HG03571 (cell line): ENCODE results near the gene MCHR1.
"Not testable (repeated sequence)": the region's sequence is repeated elsewhere in the genome, so short reads cannot be mapped to it uniquely, and the experiment has no call there.

ENCODE experiments used
- ATAC-seq: cut with Tn5 transposase; IDR thresholded peaks from one replicate; pipeline ENCODE4 v1.9.1; 2021; ENCODE audit not compliant: unreplicated experiment

The MCHR1 gene

GRCh38 chr22:40684728-40685127 is 5.4 kb downstream of the MCHR1 start:
- no peak for ATAC-seq

DNA sequence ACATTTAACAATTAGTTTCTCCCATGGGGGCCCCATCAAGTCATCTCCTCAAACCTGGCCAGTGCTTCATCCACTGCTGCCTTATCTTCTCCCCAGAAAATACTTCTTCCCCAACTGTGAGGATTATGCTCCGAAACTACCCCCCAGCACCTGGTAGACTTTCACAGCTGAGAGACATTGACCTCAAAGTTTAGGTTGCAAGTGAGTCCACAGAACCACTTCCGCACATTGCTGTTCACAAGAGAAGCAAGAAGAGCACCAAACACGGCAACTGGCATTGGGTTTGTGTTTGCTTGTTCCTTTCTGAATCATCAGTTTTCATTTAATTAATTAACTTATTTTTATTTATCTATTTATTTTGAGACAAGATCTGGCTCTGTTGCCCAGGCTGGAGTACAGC is 6.1 kb downstream of the MCHR1 start:
- no peak for ATAC-seq

DNA sequence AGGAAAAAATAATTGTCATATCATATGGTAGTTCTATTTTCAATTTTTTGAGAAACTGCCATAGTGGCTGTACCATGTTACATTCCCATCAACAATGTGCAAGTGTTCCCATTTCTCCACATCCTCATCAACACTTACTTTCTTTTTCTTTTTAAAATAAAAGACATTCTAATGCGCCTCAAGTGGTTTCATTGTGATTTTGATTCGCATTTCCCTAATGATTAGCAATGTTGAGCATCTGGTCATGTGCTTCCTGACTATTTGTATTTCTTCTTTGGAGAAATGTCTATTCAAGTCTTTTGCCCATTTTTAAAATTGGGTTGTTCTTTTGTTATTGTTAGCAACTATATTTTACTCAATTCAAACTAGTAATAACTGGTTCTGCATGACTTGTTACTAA is 8.4 kb downstream of the MCHR1 start:
- ATAC-seq, result no peak

DNA sequence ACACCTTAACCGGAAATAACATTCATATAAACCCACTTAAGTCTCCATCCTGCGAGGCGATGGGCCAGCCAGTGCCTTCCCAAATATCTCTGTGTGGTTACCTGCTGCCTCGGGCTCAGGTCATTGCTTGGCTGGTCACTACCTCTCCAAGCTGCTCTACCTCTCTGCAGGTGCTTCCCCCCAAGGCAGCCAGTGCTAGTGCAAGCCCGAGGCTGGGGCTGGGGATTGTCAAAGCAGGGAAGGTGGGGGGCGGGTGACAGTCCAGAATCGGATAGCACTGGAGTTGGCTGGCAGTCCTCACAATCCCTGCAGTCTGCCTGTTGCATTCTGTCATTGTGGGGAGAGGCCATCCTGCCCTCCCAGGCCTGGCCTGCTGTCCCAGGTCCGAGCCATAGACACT is 11.1 kb downstream of the MCHR1 start:
- ATAC-seq, result no peak

DNA sequence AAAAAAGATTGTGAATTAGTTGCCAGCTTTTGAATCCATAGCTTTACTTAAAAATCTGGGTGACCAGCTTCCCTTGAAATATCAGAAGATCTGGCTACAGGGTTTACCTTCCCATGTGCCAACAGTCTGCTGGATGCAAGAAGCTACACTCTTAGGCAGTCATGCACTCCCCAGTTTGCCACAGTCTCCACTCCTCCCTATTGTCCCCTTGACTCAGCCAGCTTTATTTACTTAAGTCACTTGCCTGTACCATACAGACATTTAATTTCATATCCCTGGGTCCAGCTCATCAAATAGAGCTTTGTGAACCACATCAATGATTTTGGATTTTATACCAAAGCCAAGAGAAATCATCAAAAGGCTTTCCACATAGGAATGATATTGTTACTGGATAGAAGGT is 12.2 kb downstream of the MCHR1 start:
- ATAC-seq, result no peak

- ATAC-seq, result no peak
Measured at GRCh38 chr22:40694411-40694810, 15.1 kb downstream of the MCHR1 start.

- ATAC-seq, result no peak
Measured at GRCh38 chr22:40701274-40701673, 22.0 kb downstream of the MCHR1 start.

DNA sequence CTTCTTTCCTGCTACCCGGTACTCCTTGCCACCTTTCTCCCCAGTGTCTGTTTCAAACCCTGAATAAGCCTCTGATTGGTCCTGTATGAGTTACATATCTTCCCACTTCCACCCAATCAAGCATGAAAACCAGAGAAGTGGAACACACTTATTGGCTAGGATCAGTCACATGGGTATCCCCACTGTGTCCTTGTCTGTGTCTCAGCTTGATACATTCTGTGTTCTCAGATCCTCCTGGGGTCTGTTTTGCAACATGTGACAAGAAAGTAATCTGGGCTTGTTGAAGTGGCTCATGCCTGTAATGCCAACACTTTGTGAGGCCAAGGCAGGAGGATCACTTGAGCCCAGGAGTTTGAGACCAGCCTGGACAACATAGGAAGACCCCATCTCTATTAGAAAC is 23.9 kb downstream of the MCHR1 start:
- no peak for ATAC-seq

GRCh38 chr22:40703736-40704135 is 24.5 kb downstream of the MCHR1 start:
- ATAC-seq, result no peak

- no peak for ATAC-seq
Measured at GRCh38 chr22:40705918-40706682, 26.8 kb downstream of the MCHR1 start.

DNA sequence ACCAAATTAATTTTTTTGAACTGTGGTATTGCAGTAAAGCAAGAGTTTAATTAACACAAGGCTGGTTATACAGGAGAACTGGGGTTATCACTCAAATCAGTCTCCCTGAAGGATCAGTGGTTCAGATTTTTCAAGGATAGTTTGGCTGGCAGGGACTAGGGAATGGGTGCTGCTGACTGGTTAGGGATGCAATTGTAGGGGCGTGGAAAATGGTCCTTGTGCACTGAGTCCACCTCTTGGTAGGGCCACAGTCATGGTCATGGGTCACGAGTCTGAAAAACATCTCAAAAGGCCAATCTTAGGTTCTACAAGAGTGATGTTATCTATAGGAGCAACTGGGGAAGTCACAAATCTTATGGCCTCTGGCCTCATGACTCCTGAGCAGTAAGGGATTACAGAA is 27.9 kb downstream of the MCHR1 start:
- ATAC-seq, result no peak

DNA sequence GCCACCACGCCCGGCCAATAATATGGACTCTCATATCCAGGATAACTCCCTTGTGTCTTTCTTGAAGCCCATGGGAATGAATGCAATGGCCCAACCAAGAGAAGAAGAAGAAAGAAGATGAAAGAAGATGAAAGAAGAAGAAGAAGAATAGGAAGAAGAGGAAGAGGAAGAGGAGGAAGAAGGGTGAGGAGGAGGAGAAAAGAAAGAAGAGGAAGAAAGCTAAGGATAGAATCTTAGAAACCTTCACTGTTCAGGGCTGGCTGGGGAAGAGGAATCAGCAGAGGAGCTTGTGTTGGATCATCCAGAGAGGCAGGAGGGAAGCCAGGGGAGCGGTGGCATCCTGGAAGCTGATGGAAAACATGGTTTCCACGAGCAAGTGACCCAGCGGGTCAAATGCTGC is 28.9 kb downstream of the MCHR1 start:
- ATAC-seq, result no peak

DNA sequence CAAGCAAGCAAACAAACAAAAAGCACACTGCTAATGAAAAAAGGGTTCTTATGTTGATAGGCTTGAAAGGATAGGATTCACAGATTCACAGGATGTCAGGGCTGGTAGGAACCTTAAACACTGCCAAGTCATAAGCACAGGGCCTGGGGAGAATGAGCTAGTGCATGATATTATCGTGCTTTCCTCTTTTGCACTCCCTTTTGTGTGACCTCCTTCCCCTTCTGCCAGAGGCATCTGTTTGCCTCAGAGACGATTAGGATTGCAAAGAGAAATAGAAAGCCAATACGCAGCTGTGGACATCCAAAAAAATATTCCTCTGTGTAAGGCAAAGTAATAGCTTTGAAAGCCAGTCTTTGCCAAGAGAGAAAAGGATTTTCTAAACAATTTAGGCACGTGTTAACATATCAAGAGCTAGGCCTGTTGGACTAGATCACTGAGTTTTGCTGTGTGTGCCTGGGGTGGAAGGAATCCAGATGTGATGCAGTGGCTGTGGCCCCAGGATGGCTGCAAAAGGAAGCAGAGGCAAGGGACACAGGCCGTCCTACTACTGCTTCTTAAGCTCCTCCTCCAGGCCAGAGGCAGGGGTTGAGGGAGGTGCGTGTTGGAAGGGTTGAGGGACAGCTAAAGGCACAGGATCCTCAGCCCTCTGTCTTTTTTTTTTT is 30.6 kb downstream of the MCHR1 start:
- no peak for ATAC-seq

DNA sequence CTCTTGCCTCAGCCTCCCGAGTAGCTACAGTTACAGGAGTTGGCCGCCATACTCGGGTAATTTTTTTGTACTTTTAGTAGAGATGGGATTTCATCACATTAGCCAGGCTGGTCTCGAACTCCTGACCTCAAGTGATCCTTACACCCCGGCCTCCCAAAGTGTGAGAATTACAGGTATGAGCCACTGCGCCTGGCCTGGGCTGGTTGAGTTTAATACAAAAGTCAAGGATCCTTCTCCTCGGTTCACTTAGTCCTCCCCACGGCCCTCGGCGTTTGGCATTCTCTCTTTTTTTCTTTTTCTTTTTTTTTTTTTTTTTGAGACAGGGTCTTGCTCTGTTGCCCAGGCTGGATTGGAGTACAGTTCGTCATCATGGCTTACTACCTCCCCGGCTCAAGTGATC is 33.0 kb downstream of the MCHR1 start:
- no peak for ATAC-seq

GRCh38 chr22:40714499-40715337 is 35.4 kb downstream of the MCHR1 start:
- no peak for ATAC-seq

- ATAC-seq, result no peak
Measured at GRCh38 chr22:40716116-40716515, 36.8 kb downstream of the MCHR1 start.

DNA sequence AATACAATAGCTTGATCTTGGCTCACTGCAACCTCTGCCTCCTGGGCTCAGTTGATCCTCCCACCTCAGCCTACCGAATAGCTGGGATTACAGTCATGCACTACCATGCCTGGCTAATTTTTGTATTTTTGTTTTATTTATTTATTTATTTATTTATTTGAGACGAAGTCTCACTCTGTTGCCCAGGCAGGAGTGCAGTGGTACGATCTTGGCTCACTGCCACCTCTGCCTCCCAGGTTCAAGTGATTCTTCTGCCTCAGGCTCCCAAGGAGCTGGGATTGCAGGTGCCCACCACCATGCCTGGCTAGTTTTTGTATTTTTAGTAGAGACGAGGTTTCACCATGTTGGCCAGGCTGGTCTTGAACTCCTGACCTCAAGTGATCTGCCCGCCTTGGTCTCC is 38.4 kb downstream of the MCHR1 start:
- ATAC-seq, result not testable (repeated sequence)

- ATAC-seq, result no peak
Measured at GRCh38 chr22:40718250-40719204, 39.2 kb downstream of the MCHR1 start.

GRCh38 chr22:40719599-40719998 is 40.3 kb downstream of the MCHR1 start:
- no peak for ATAC-seq

- ATAC-seq, result not testable (repeated sequence)
Measured at GRCh38 chr22:40720156-40720537, 40.9 kb downstream of the MCHR1 start.
